ENCODE data around the gene GABARAPL2. TPM values are rescaled to one million over a fixed set of nuclear protein-coding genes. Genes with fewer than 3 reads are reported as not detected.
"Not testable (repeated sequence)": the region's sequence is repeated elsewhere in the genome, so short reads cannot be mapped to it uniquely, and the experiment has no call there.

The GABARAPL2 gene
- total RNA-seq, 1 experiment from 2014 or later, result 56.2 TPM

- H3K27me3 ChIP-seq (ENCODE audit: control insufficient read depth, insufficient read depth, low read length), result no peaks in the 10 kb centered on the region
- no TSS peak for BruUV-seq (replicated peaks)
- intact Hi-C loops (cut with micrococcal nuclease; ENCODE audit: unreplicated experiment), result no loop called here
- H3K4me3 ChIP-seq (ENCODE audit: low read depth in 2 of 2, low read length in 2 of 2), result no peak overlapping the region
- DNase-seq (ENCODE audit: low read depth, low spot score) (no peak), ATAC-seq (no peak)
- CTCF ChIA-PET, result no interaction called here
- no peak for TF ChIP-seq POLR2AphosphoS5 (IDR thresholded peaks at IDR 0.05; ENCODE audit: low read depth, low read length)
- H3K36me3 ChIP-seq (ENCODE audit: control insufficient read depth, insufficient read depth, low read length), result no peaks in the 10 kb centered on the region
- POLR2A ChIA-PET, result interaction anchor here (0.6 to 0.7 kb wide), 2 partner anchors 43 to 71 kb away, joined by 5 to 7 read pairs; no protein-coding TSS in a partner anchor
- in situ Hi-C loops (cut with HindIII; ENCODE audit: low pct_unique_long_range_greater_than_20kb, low sequenced_read_pairs), result no loop called here
- no peaks in the 10 kb centered on the region for H3K9me3 ChIP-seq (ENCODE audit: control insufficient read depth, insufficient read depth, low read depth, low read length)
- no peaks in the 10 kb centered on the region for H3K4me1 ChIP-seq (ENCODE audit: control insufficient read depth, insufficient read depth, low read length)
- no peak overlapping the region for H3K27ac ChIP-seq (ENCODE audit: low read length)
These were observed 28.4 kb upstream of the GABARAPL2 start for GRCh38 chr16:75537776-75538175.

GRCh38 chr16:75538882-75539565 lies 27.2 kb upstream of the GABARAPL2 start:
- H3K36me3 ChIP-seq (ENCODE audit: control insufficient read depth, insufficient read depth, low read length); POLR2A ChIA-PET; BruUV-seq (replicated peaks); intact Hi-C loops (cut with micrococcal nuclease; ENCODE audit: unreplicated experiment); H3K27me3 ChIP-seq (ENCODE audit: control insufficient read depth, insufficient read depth, low read length); H3K27ac ChIP-seq (ENCODE audit: low read length); ATAC-seq; H3K4me1 ChIP-seq (ENCODE audit: control insufficient read depth, insufficient read depth, low read length); DNase-seq (ENCODE audit: low read depth, low spot score); CTCF ChIA-PET; H3K4me3 ChIP-seq (ENCODE audit: low read depth in 2 of 2, low read length in 2 of 2); H3K9me3 ChIP-seq (ENCODE audit: control insufficient read depth, insufficient read depth, low read depth, low read length); in situ Hi-C loops (cut with HindIII; ENCODE audit: low pct_unique_long_range_greater_than_20kb, low sequenced_read_pairs): not testable (repeated sequence)

- no peaks in the 10 kb centered on the region for H3K27me3 ChIP-seq (ENCODE audit: control insufficient read depth, insufficient read depth, low read length)
- DNase-seq (ENCODE audit: low read depth, low spot score) (no peak), ATAC-seq (no peak)
- no peak overlapping the region for H3K27ac ChIP-seq (ENCODE audit: low read length)
- ChIA-PET CTCF (no interaction called here), POLR2A (interaction anchor here (0.7 kb wide), 1 partner anchor 289 kb away, joined by 7 read pairs; no protein-coding TSS in a partner anchor)
- no peaks in the 10 kb centered on the region for H3K36me3 ChIP-seq (ENCODE audit: control insufficient read depth, insufficient read depth, low read length)
- TF ChIP-seq SIN3A (IDR thresholded peaks at IDR 0.05; ENCODE audit: borderline replicate concordance, insufficient read depth, low read depth, low read length), result no peak
- no peak for TF ChIP-seq REST (IDR thresholded peaks at IDR 0.05; ENCODE audit: insufficient read depth in 1 of 2, low read depth in 2 of 2, low read length in 1 of 2)
- TF ChIP-seq, protein P1, sequence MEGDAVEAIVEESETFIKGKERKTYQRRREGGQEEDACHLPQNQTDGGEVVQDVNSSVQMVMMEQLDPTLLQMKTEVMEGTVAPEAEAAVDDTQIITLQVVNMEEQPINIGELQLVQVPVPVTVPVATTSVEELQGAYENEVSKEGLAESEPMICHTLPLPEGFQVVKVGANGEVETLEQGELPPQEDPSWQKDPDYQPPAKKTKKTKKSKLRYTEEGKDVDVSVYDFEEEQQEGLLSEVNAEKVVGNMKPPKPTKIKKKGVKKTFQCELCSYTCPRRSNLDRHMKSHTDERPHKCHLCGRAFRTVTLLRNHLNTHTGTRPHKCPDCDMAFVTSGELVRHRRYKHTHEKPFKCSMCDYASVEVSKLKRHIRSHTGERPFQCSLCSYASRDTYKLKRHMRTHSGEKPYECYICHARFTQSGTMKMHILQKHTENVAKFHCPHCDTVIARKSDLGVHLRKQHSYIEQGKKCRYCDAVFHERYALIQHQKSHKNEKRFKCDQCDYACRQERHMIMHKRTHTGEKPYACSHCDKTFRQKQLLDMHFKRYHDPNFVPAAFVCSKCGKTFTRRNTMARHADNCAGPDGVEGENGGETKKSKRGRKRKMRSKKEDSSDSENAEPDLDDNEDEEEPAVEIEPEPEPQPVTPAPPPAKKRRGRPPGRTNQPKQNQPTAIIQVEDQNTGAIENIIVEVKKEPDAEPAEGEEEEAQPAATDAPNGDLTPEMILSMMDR (IDR thresholded peaks at IDR 0.05), result no peak
- no peak for TF ChIP-seq TCF7L2 (IDR thresholded peaks at IDR 0.05; ENCODE audit: low read depth, low read length)
- TF ChIP-seq POLR2AphosphoS5 (IDR thresholded peaks at IDR 0.05; ENCODE audit: low read depth, low read length), result no peak
- no TSS peak for BruUV-seq (replicated peaks)
- H3K4me1 ChIP-seq (ENCODE audit: control insufficient read depth, insufficient read depth, low read length), result no peaks in the 10 kb centered on the region
- intact Hi-C loops (cut with micrococcal nuclease; ENCODE audit: unreplicated experiment) (no loop called here), in situ Hi-C loops (cut with HindIII; ENCODE audit: low pct_unique_long_range_greater_than_20kb, low sequenced_read_pairs) (no loop called here)
- no peaks in the 10 kb centered on the region for H3K9me3 ChIP-seq (ENCODE audit: control insufficient read depth, insufficient read depth, low read depth, low read length)
- no peak overlapping the region for H3K4me3 ChIP-seq (ENCODE audit: low read depth in 2 of 2, low read length in 2 of 2)
These were observed 24.9 kb upstream of the GABARAPL2 start for GRCh38 chr16:75541236-75541635.

DNA sequence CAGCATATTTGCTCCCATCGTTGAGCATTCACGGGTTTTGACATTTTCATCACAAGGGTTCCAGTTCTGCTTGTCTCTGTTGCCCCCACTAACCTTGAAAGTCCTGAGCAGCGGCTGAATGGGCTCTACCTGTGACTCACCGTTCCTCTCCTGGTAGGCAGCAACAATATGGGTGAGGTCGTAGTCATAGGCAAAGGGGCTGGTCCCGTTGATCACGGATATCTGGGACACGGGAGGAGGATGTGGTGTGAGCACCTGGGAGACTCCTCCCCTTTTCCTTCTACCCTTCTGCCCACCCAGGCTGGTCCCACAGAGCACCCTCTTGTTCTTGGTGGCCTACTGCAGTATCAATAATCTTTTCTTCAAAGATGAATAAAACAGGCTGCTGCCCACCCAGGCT lies 23.7 kb upstream of the GABARAPL2 start:
- H3K27ac ChIP-seq (ENCODE audit: low read length); in situ Hi-C loops (cut with HindIII; ENCODE audit: low pct_unique_long_range_greater_than_20kb, low sequenced_read_pairs); POLR2A ChIA-PET; H3K36me3 ChIP-seq (ENCODE audit: control insufficient read depth, insufficient read depth, low read length); DNase-seq (ENCODE audit: low read depth, low spot score); H3K4me3 ChIP-seq (ENCODE audit: low read depth in 2 of 2, low read length in 2 of 2); BruUV-seq (replicated peaks); ATAC-seq; CTCF ChIA-PET; H3K4me1 ChIP-seq (ENCODE audit: control insufficient read depth, insufficient read depth, low read length); H3K9me3 ChIP-seq (ENCODE audit: control insufficient read depth, insufficient read depth, low read depth, low read length); H3K27me3 ChIP-seq (ENCODE audit: control insufficient read depth, insufficient read depth, low read length); intact Hi-C loops (cut with micrococcal nuclease; ENCODE audit: unreplicated experiment): not testable (repeated sequence)

DNA sequence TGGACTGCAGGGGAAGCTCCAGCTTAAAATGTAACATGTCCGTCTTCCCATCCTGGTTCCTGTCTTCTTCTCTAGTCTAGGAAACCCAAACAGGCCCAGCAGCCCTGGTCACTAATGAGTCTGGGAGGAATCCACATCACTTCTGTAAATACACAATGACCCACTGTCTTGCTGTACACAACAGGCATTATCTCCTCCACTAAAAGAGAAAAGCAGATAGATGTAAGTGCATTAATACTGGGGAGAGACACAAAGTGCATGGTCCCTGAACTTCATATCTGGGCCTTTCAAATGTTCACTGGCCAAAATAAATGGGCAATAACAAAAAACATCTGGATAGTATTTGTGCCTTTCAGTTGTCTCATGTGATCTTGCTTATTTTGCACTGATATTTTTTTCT lies 20.3 kb upstream of the GABARAPL2 start:
- H3K4me1 ChIP-seq (ENCODE audit: control insufficient read depth, insufficient read depth, low read length); DNase-seq (ENCODE audit: low read depth, low spot score); in situ Hi-C loops (cut with HindIII; ENCODE audit: low pct_unique_long_range_greater_than_20kb, low sequenced_read_pairs); CTCF ChIA-PET; intact Hi-C loops (cut with micrococcal nuclease; ENCODE audit: unreplicated experiment); H3K9me3 ChIP-seq (ENCODE audit: control insufficient read depth, insufficient read depth, low read depth, low read length); POLR2A ChIA-PET; H3K36me3 ChIP-seq (ENCODE audit: control insufficient read depth, insufficient read depth, low read length); ATAC-seq; H3K27ac ChIP-seq (ENCODE audit: low read length); H3K27me3 ChIP-seq (ENCODE audit: control insufficient read depth, insufficient read depth, low read length); BruUV-seq (replicated peaks); H3K4me3 ChIP-seq (ENCODE audit: low read depth in 2 of 2, low read length in 2 of 2): not testable (repeated sequence)

Measured in Panc1 (cell line).